Measurements from ENCODE around the gene LUZP2.

- no peak for TF ChIP-seq POLR2AphosphoS5 (IDR thresholded peaks at IDR 0.05; ENCODE audit: low read depth, low read length)
- no peak for TF ChIP-seq CTCF (IDR thresholded peaks at IDR 0.05)
- no peak for TF ChIP-seq MXI1 (IDR thresholded peaks at IDR 0.05; ENCODE audit: low read depth, low read length)
- TF ChIP-seq EP300 (IDR thresholded peaks at IDR 0.05; ENCODE audit: borderline replicate concordance in 1 of 2, low read depth in 1 of 2, low read length in 1 of 2): no peak
- TF ChIP-seq TAF1 (IDR thresholded peaks at IDR 0.05; ENCODE audit: borderline replicate concordance, low read depth, low read length): no peak
- no peak for TF ChIP-seq MAX (IDR thresholded peaks at IDR 0.05; ENCODE audit: low read depth)
- no peak for TF ChIP-seq NRF1 (IDR thresholded peaks at IDR 0.05; ENCODE audit: low read depth, low read length)
- no peak for TF ChIP-seq EZH2phosphoT487 (IDR thresholded peaks at IDR 0.05; ENCODE audit: borderline replicate concordance, low read depth)
- TF ChIP-seq RFX5 (IDR thresholded peaks at IDR 0.05; ENCODE audit: low read length): no peak
- no peak for TF ChIP-seq NFIC (IDR thresholded peaks at IDR 0.05; ENCODE audit: borderline replicate concordance)
- no peak for TF ChIP-seq GABPA (IDR thresholded peaks at IDR 0.05; ENCODE audit: low read depth)
- TF ChIP-seq RAD21 (IDR thresholded peaks at IDR 0.05; ENCODE audit: low read length): no peak
- no peak for TF ChIP-seq SIN3A (IDR thresholded peaks at IDR 0.05; ENCODE audit: borderline replicate concordance, low read depth, low read length)
These were observed 336.7 kb downstream of the LUZP2 start for GRCh38 chr11:24833573-24833972.

Measured in SK-N-SH (cell line).